NCI-H748 treated with DMSO at 0.1 percent for 48 hours (cell line): ENCODE data around the gene SEMA6C.
"Not testable (repeated sequence)": the region's sequence is repeated elsewhere in the genome, so short reads cannot be mapped to it uniquely, and the experiment has no call there.

ENCODE experiments used
- DNase-seq: peaks from one replicate; lab custom pipeline; 2025; lab: John Stamatoyannopoulos, UW

The SEMA6C gene

DNA sequence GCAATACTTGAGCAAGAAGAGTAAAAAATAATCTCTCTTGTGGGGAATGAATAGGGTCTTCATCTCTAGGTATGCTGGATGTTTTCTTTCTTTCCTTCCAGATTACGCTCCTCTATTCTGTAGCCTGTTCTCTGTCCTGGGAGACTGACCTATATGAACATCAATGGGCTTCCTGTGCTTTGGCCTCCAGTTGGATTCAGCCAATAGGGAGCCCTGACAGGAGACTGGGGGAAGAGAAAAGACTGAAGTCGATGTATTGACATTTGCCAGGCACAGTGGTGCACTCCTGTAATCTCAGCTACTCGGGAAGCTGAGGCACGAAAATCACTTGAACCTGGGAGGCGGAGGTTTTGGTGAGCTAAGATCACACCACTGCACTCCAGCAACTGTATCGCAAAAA, 17.6 kb downstream of the SEMA6C start:
- no peak for DNase-seq

DNA sequence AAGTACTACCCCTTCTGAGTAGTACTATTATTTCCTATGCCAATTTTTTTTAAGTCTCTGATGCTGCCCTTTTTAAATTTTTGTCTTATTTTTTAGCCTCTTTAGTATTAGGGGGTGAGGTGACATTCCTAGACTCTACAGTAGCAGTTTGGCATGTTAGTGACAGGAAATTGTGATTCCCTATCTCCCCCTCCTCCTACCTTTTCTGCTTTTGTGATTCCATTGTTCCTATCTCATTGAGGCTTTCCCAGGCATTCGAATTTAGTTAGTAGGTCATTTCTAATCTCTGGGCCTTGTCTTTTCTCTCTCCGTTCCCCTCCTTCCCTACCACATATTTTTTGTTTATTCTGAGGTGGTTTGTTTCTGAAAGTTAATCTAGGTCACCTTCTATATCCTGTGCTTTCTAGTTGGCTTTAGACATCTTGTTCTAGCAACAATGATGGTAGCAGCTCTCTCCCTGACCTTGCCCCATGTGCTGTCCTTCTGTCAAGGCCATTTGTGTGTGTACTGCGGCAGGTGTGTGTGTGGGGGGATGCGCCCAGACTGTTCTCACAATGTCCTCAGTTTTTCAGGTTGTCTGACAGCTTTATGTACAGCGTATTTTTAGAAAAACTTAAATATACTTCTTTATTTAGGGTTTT, 21.5 kb downstream of the SEMA6C start:
- no peak for DNase-seq

DNA sequence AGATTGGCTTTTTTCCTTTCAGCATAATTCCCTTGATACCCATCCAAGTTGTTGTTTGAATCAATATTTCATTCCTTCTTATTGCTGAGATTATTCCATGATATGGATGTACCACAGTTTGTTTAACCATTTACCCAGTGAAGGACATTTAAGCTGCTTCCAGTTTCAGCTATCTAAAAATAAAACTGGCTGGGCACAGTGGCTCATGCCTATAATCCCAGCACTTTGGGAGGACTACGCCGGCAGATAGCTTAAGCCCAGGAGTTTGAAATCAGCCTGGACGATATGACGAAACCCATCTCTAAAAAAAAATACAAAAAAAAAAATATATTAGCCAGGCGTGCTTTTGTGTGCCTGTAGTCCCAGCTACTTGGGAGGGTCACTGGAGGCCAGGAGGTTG, 32.6 kb downstream of the SEMA6C start:
- no peak for DNase-seq

DNA sequence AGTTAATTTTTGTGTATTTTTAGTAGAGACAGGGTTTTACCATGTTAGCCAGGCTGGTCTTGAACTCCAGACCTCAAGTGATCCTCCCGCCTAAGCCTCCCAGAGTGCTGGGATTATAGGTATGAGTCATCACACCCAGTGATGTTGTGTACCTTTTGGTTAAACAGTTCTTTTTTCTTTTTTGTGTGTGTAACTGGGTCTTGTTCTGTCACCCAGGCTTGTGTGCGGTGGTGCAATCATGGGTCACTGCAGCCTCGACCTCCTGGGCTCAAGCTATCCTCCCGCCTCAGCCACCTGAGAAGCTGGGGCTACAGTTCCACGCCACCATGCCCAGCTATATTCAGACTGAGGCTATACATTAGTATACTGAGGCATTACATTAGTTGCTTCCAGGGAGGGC, 38.1 kb downstream of the SEMA6C start:
- no peak for DNase-seq

DNA sequence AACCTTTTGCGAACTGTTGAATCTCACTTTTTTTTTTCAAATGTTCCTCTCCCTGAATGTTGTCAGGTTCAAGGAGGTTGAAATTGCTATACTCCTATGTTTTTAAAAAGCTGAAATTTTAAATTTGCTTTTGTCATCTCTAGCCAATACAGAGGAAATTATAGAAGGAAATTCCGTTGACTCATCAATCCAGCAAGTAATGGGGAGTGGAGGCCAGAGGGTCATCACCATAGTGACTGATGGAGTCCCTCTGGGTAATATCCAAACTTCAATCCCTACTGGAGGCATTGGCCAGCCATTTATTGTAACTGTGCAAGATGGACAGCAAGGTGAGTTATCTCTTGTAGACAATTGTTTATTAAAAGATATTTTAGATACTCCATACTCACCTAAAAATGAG, 39.5 kb downstream of the SEMA6C start:
- no peak for DNase-seq

DNA sequence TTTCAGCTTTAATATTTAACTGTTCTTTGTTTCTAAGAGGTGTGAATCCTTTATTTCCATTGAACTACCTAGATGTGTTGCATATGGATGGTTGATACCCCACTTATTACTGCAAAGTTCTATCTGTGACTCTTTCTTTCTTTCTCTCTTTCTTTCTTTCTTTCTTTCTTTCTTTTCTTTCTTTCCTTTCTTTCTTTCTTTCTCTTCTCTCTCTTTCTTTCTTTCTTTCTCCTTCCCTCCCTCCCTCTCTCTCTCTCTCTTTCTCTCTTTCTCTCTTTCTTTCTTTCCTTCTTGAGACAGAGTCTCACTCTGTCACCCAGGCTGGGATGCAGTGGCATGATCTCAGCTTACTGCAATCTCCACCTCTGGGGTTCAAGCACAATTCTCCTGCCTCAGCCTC, 41.8 kb downstream of the SEMA6C start:
- DNase-seq = no peak

DNA sequence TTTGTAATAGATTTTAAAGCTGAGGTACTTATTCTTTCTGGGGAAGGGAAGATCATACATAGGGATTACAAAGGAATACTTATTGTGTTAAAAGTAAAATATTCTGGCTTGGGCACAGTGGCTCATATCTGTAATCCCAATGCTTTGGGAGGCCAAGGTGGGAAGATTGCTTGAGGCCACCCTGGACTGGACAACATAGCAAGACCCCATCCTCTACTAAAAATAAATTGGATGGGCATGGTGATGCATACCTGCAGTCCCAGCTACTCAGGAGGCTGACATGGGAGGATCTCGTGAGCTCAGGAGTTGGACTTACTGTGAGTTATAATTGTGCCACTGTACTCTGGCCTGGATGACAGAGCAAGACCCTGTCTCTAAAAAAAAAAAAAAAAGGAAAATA, 48.3 kb downstream of the SEMA6C start:
- DNase-seq = no peak

DNA sequence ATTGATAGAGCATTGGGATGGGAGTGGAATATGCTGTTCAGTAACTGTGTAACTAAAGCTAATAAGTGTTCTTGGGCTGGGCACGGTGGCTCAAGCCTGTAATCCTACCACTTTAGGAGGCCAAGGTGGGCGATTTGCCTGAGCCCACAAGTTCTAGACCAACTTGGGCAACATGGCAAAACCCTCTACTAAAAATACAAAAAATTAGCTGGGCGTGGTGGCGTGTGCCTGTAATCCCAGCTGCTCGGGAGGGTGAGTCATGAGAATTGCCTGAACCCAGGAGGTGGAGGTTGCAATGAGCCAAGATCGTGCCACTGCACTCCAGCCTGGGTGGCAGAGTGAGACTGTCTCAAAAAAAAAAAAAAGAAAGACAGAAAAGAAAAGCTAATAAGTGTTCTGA, 49.0 kb downstream of the SEMA6C start:
- DNase-seq = not testable (repeated sequence)

DNA sequence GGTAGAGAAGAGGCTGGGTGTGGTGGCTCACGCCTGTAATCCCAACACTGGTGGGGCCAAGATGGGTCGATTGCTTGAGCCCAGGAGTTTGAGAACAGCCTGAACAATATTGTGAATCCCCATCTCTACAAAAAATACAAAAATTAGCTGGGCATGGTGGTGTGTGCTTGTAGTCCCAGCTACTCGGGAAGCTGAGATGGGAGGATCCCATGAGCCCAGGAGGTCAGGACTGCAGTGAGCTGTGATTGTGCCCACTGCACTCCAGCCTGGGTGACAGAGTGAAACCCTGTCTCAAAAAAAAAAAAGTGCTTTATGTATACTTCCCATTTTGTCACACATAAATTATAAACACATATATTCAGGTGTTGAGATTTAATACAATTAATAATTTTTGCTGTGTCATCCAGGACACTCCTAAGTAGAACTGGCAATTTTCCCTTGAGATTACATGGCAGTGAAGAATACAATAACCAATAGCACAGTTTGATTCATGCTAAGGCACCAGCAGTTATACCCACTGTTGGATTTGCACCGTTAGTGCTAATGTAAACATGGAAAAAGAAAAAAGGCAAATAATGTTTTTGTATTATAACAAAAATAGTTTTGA, 60.4 kb downstream of the SEMA6C start:
- no peak for DNase-seq
